Smooth muscle cell of the pulmonary artery (primary cell): Measurements from ENCODE around the gene AMPD2. TPM values are rescaled to one million over a fixed set of nuclear protein-coding genes. Genes with fewer than 3 reads are reported as not detected.

Source experiments
- total RNA-seq: library from RNA; depleted of rRNA; stranded (reverse); fragments of >200 nt; gene quantifications from 2 replicates; pipeline ENCODE4 v1.2.3, GENCODE V29; 2014

The AMPD2 gene
- 98.9 and 120 TPM in 2 replicates for total RNA-seq

DNA sequence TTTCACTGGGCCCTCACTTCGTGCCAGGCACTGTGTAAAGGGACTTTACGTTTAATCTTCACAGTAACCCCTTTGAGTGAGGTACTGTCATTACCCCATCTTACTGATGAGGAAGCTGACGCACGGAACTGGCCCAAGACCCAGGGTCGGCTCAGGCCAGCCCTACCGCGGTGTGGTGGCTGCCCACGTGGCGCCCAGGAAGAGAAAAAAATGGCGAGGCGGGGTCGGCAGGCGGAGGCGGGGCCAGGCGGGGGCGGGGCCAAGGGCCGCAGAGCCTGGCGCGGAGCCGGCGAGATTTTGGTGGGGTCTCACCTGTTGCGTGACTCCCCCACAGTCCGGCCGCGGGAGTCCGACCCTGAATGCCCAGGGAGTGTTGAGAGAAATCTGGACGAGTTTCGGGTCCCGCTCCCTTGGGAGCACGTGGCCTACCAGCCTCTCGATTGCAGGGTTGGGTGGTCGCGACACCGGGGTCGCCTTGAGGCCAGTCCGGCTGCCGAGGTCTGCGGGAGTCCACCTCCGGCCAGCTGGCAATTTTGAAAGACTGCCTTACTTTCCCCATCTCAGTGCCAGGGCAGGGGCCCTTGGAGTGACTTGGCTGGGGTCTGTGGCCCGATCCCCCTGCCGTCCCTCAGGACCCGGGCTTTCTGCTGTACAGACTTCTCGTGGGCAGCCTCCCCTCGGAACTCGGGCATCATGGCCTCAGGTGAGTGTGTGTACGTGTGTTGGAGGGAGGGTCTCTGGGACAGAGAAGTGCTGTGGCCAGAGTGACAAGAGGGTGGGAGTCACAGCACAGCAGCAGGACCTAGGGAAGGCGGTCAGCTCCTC, at the start of gene AMPD2, which contains the start of gene GNAT2:
AMPD2 (plus strand) TSS at position 262 of the 825 bp plus-strand sequence. CDS start 1,339 bp downstream, outside the sequence.
GNAT2 (minus strand) TSS at position 41 of the 825 bp plus-strand sequence. CDS start 6,746 bp downstream, outside the sequence.

DNA sequence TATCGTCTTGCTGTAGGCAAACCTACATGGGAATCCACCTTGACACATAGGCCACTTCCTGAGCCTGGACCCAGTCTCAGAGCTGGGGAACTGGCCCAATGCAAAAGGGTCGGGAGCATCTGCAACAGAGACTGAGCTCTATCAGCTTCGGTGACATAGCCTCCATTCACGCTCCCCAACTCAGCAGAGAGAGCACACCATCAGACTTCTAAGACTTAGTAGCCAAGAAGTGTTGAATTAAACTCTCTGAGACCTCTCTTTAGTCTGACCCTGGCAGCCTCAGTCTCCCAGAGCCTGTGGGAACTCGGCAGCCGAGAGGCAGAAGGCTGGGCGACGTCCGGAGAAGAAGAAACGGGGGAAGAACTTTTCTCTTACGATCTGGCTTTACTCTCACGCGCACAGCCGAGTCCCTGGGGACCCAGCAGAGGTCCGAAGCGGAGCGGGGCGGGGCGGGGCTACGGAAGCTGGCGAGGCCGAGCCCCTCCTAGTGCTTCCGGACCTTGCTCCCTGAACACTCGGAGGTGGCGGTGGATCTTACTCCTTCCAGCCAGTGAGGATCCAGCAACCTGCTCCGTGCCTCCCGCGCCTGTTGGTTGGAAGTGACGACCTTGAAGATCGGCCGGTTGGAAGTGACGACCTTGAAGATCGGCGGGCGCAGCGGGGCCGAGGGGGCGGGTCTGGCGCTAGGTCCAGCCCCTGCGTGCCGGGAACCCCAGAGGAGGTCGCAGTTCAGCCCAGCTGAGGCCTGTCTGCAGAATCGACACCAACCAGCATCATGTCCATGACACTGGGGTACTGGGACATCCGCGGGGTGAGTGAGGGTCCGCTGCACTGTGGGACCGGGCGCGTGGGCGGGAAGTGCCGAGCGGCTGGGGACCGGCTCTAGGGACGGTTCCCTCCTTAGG, 36.2 kb downstream of the AMPD2 start, which contains the start of gene GSTM4:
GSTM4 (plus strand) TSS at position 485 of the 905 bp plus-strand sequence; CDS start at position 776, 291 bp downstream.

DNA sequence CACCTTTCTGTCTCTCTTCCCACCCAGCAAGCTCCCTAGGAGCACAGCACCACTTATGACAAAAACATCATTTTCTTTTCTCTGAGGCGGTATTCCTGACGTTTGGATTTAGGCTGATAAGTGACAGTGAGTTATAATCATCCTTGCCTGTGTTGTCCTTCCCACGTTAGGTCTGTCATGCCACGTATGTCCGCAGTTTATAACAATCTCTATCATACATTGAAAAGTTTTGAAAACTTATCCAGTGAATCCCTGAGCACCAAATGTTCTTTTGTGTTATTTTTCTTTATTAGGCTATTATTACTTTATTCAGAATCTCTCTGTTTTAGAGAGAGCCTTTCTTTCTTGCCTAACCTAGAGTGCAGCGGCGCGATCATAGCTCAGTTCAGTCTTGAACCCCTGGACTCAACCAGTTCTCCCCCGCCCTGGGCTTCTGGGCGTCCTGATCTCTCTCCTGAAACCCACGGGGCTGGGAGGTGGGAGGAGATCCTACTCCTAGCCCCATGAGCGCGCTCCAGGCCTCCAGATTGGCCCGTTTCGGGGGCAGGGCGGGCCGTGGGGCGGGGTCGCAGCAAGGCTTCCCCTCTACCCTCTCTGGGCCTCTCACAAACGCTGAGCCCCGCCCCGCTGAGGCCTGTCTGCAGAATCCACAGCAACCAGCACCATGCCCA, 48.0 kb downstream of the AMPD2 start, which contains the start of gene GSTM2:
GSTM2 (plus strand) TSS at position 606 of the 671 bp plus-strand sequence; CDS start at position 665, 59 bp downstream.

Other genes starting within 250 kb of the AMPD2 start
- 16.7 and 27.4 TPM in 2 replicates for gene SORT1, start 221.9 kb upstream of the AMPD2 start, total RNA-seq
- 36.6 and 52.4 TPM in 2 replicates for gene PSMA5, start 193.4 kb upstream of the AMPD2 start, total RNA-seq
- 0.56 and 0.91 TPM in 2 replicates for gene SYPL2, start 153.3 kb upstream of the AMPD2 start, total RNA-seq
- 1.2 and 1.3 TPM in 2 replicates for gene ATXN7L2, start 135.9 kb upstream of the AMPD2 start, total RNA-seq
- gene CYB561D1, start 125.7 kb upstream of the AMPD2 start, total RNA-seq, result 6.5 and 10.4 TPM in 2 replicates
- gene AMIGO1, start 110.1 kb upstream of the AMPD2 start, total RNA-seq, result 3.3 and 4.9 TPM in 2 replicates
- 0.13 TPM in 1 of 2 replicates, not detected in the other for gene GPR61, start 80.0 kb upstream of the AMPD2 start, total RNA-seq
- gene GNAI3, start 71.2 kb upstream of the AMPD2 start, total RNA-seq, result 14.9 and 16.0 TPM in 2 replicates
- gene GNAT2, start 221 bp upstream of the AMPD2 start, total RNA-seq, result 0.30 and 0.33 TPM in 2 replicates
- gene GSTM4, start 36.3 kb downstream of the AMPD2 start, total RNA-seq, result 7.8 and 12.9 TPM in 2 replicates
- gene GSTM2, start 48.2 kb downstream of the AMPD2 start, total RNA-seq, result 26.5 and 27.1 TPM in 2 replicates
- not detected in 2 replicates for gene GSTM1, start 68.0 kb downstream of the AMPD2 start, total RNA-seq
- gene GSTM5, start 92.4 kb downstream of the AMPD2 start, total RNA-seq, result 4.1 and 5.0 TPM in 2 replicates
- 27.5 and 30.3 TPM in 2 replicates for gene GSTM3, start 121.2 kb downstream of the AMPD2 start, total RNA-seq
- gene EPS8L3, start 144.1 kb downstream of the AMPD2 start, total RNA-seq, result not detected in 2 replicates